SK-N-SH (cell line): ENCODE results near the gene TOP3B. TPM values are rescaled to one million over a fixed set of nuclear protein-coding genes. Genes with fewer than 3 reads are reported as not detected.

ENCODE experiments used
- CTCF ChIA-PET: fragments of 300-600, 350-600 bp; formaldehyde crosslinking; extraction: SDS; loops from one replicate; lab custom pipeline; 2021; lab: Yijun Ruan, JAX
- POLR2A ChIA-PET: fragments of 350-600 bp; sonication (Branson Sonifier 250); formaldehyde crosslinking; extraction: SDS; loops from one replicate; lab custom pipeline; 2020; ENCODE audit warnings: antibody characterized with exemption, inconsistent platforms; lab: Yijun Ruan, JAX
- DNase-seq: peaks from one replicate; pipeline ENCODE4 v3.0.0; 2012
- H2AFZ ChIP-seq: fragments of 200-600 bp; sonication (generic); 2 replicates; pipeline ENCODE4 v1.8.1; 2016; ENCODE audit warnings: antibody characterized with exemption, mild to moderate bottlenecking, low read depth
- H3F3A ChIP-seq: fragments of 200-600 bp; sonication (generic); replicated peaks from 2 replicates; pipeline ENCODE3; 2016; ENCODE audit warnings: antibody characterized with exemption, mild to moderate bottlenecking; ENCODE audit not compliant: insufficient read depth
- H3K27ac ChIP-seq, 2 experiments: fragments of 200-500 bp in 1 of 2; fragments of 200-600 bp in 1 of 2; sonication (Bioruptor generic) in 1 of 2; sonication (generic), shearing (Covaris generic) in 1 of 2; 2 replicates each; pipeline versions ENCODE4 v1.5.1 to v1.6.1; 2014 to 2016; ENCODE audit warnings: low read depth in 2 of 2, inconsistent platforms in 1 of 2, low read length in 1 of 2, mild to moderate bottlenecking in 1 of 2, mixed read lengths in 1 of 2
- H3K27me3 ChIP-seq: fragments of 200-600 bp; sonication (generic), shearing (Covaris generic); 2 replicates; pipeline ENCODE4 v1.6.1; 2016; ENCODE audit warnings: mixed run types; ENCODE audit not compliant: insufficient read depth
- H3K36me3 ChIP-seq, 2 experiments: fragments of 200-500 bp in 1 of 2; fragments of 200-600 bp in 1 of 2; sonication (Bioruptor generic) in 1 of 2; sonication (generic) in 1 of 2; replicated peaks in 1 of 2; 2 replicates each; pipeline versions ENCODE3 to v1.5.1; 2014 to 2016; ENCODE audit warnings: low read length in 1 of 2, mild to moderate bottlenecking in 1 of 2; ENCODE audit not compliant: insufficient read depth in 2 of 2, control insufficient read depth in 1 of 2
- H3K4me1 ChIP-seq, 2 experiments: fragments of 200-500 bp in 1 of 2; fragments of 200-600 bp in 1 of 2; sonication (Bioruptor generic) in 1 of 2; sonication (generic), shearing (Covaris generic) in 1 of 2; 2 replicates each; pipeline versions ENCODE4 v1.5.1 to v1.6.1; 2014 to 2016; ENCODE audit warnings: low read depth in 1 of 2, low read length in 1 of 2, mixed run types in 1 of 2; ENCODE audit not compliant: insufficient read depth in 2 of 2, control insufficient read depth in 1 of 2
- H3K4me2 ChIP-seq: fragments of 200-600 bp; sonication (generic), shearing (Covaris generic); 2 replicates; pipeline ENCODE4 v1.6.1; 2017; ENCODE audit warnings: mixed run types
- H3K4me3 ChIP-seq, 2 experiments: fragments of 200-500 bp in 1 of 2; fragments of 200-600 bp in 1 of 2; sonication (Bioruptor generic) in 1 of 2; sonication (generic), shearing (Covaris generic) in 1 of 2; 2 replicates each; pipeline versions ENCODE4 v1.5.1 to v1.8.1; 2014 to 2016; ENCODE audit warnings: low read depth in 2 of 2, inconsistent platforms in 1 of 2, low read length in 1 of 2, mild to moderate bottlenecking in 1 of 2, mixed read lengths in 1 of 2, moderate library complexity in 1 of 2
- H3K79me2 ChIP-seq: fragments of 200-600 bp; sonication (generic); 2 replicates; pipeline ENCODE4 v1.8.1; 2017; ENCODE audit warnings: mild to moderate bottlenecking; ENCODE audit not compliant: insufficient read depth
- H3K9ac ChIP-seq: fragments of 200-600 bp; sonication (generic); 2 replicates; pipeline ENCODE4 v1.6.1; 2017; ENCODE audit warnings: mixed run types
- H3K9me2 ChIP-seq: fragments of 200-600 bp; sonication (generic); 2 replicates; pipeline ENCODE4 v1.6.1; 2017; ENCODE audit warnings: mixed run types
- H3K9me3 ChIP-seq: fragments of 200-600 bp; sonication (generic); 2 replicates; pipeline ENCODE4 v1.6.1; 2017; ENCODE audit warnings: mixed run types, mild to moderate bottlenecking, moderate library complexity
- H4K20me1 ChIP-seq: fragments of 200-600 bp; sonication (generic); 2 replicates; pipeline ENCODE4 v1.6.1; 2017; ENCODE audit warnings: mild to moderate bottlenecking, mixed run types; ENCODE audit not compliant: insufficient read depth
- EP300 ChIP-seq, 2 experiments: IDR thresholded peaks; 2 replicates each; pipeline versions ENCODE4 v1.4.0 to v1.6.1; 2012; ENCODE audit warnings: borderline replicate concordance in 1 of 2, low read depth in 1 of 2, low read length in 1 of 2
- FOSL2 ChIP-seq: IDR thresholded peaks from 2 replicates; pipeline ENCODE4 v1.4.0; 2012; ENCODE audit warnings: low read depth, mild to moderate bottlenecking, moderate library complexity, borderline replicate concordance
- FOXJ3 ChIP-seq: sonication (generic); formaldehyde crosslinking; IDR thresholded peaks from 2 replicates; pipeline ENCODE4 v1.5.1; 2020; ENCODE audit warnings: mild to moderate bottlenecking, missing genetic modification reagents
- GABPA ChIP-seq: IDR thresholded peaks from 2 replicates; pipeline ENCODE4 v1.4.0; 2012; ENCODE audit warnings: low read depth, mild to moderate bottlenecking
- JUND ChIP-seq: IDR thresholded peaks from 2 replicates; pipeline ENCODE4 v1.4.0; 2012
- MEF2A ChIP-seq: IDR thresholded peaks from 2 replicates; pipeline ENCODE4 v1.4.0; 2012; ENCODE audit warnings: low read depth, borderline replicate concordance
- NFIC ChIP-seq: IDR thresholded peaks from 2 replicates; pipeline ENCODE4 v1.4.0; 2012; ENCODE audit warnings: borderline replicate concordance
- PBX3 ChIP-seq: IDR thresholded peaks from 2 replicates; pipeline ENCODE4; 2012
- POLR2AphosphoS5 ChIP-seq: IDR thresholded peaks from 2 replicates; pipeline ENCODE4 v1.6.1; 2012; ENCODE audit warnings: low read depth, low read length
- RAD21 ChIP-seq: IDR thresholded peaks from 2 replicates; pipeline ENCODE4 v1.6.1; 2012; ENCODE audit warnings: mild to moderate bottlenecking, low read length
- RCOR1 ChIP-seq: fragments of 150-350 bp; IDR thresholded peaks from 2 replicates; pipeline ENCODE4 v1.6.1; 2017; ENCODE audit warnings: antibody characterized with exemption, low read length
- RFX5 ChIP-seq: IDR thresholded peaks from 2 replicates; pipeline ENCODE4 v1.6.1; 2012; ENCODE audit warnings: mild to moderate bottlenecking, improper control_type of control experiment, low read length
- RXRA ChIP-seq: IDR thresholded peaks from 2 replicates; pipeline ENCODE4 v1.4.0; 2012; ENCODE audit warnings: low read depth, mild to moderate bottlenecking, borderline replicate concordance
- SIN3A ChIP-seq: IDR thresholded peaks from 2 replicates; pipeline ENCODE4 v1.6.1; 2012; ENCODE audit warnings: low read depth, mild to moderate bottlenecking, low read length, moderate library complexity, borderline replicate concordance
- TAF1 ChIP-seq: IDR thresholded peaks from 2 replicates; pipeline ENCODE4 v1.6.1; 2012; ENCODE audit warnings: low read depth, mild to moderate bottlenecking, low read length, moderate library complexity, borderline replicate concordance
- TCF12 ChIP-seq: IDR thresholded peaks from 2 replicates; pipeline ENCODE4 v1.4.0; 2012
- TEAD4 ChIP-seq: IDR thresholded peaks from 2 replicates; pipeline ENCODE4 v1.4.0; 2012; ENCODE audit warnings: mild to moderate bottlenecking, borderline replicate concordance; ENCODE audit not compliant: insufficient read depth
- USF1 ChIP-seq: IDR thresholded peaks from 2 replicates; pipeline ENCODE4 v1.4.0; 2012; ENCODE audit warnings: low read depth, borderline replicate concordance
- USF2 ChIP-seq: fragments of 150-350 bp; IDR thresholded peaks from 2 replicates; pipeline ENCODE4 v1.6.1; 2017; ENCODE audit warnings: antibody characterized with exemption, low read length, low read depth, borderline replicate concordance
- YY1 ChIP-seq: IDR thresholded peaks from 2 replicates; pipeline ENCODE4 v1.4.0; 2012; ENCODE audit warnings: low read depth, mild to moderate bottlenecking
- WGBS: methylation state at CpG from one replicate; pipeline ENCODE4 v1.1.6; 2017; ENCODE audit warnings: low lambda C conversion rate; 5-methylcytosine and 5-hydroxymethylcytosine counted together
- polyA plus RNA-seq, 3 experiments: library from polyadenylated mRNA; depleted of rRNA; stranded (reverse); fragments of >200 nt; gene quantifications; 2 replicates each; pipeline ENCODE4 v1.2.3, GENCODE V29; 2012

TOP3B gene
- polyA plus RNA-seq, 1 of the 3 experiments (the other 2 are of a cell fraction) = 14.4 TPM

GRCh38 chr22:21933413-21933812 lies 49.2 kb downstream of the TOP3B start:
- 93% methylated on average over 16 of the region's 23 CpGs for WGBS
- Histone ChIP-seq H3K9me2 (no peaks in the 10 kb centered on the region), H3K36me3 (peaks cover 43 to 56% of the 10 kb centered on the region in 2 experiments), H3K27ac (no peak overlapping the region), H3K79me2 (peaks cover 25% of the 10 kb centered on the region; the same call in 1 of the 2 replicates), H3K4me1 (peaks cover 9 to 10% of the 10 kb centered on the region in 2 experiments; a peak in 2 of 4 replicates), H2AFZ (no peak overlapping the region), H3K27me3 (no peaks in the 10 kb centered on the region), H3K4me2 (no peak overlapping the region), H3K9me3 (no peaks in the 10 kb centered on the region), H3F3A (peaks cover 7% of the 10 kb centered on the region), H3K9ac (no peak overlapping the region), H4K20me1 (no peaks in the 10 kb centered on the region), H3K4me3 (no peak overlapping the region)
- ChIA-PET CTCF (interaction anchor here (1.0 to 2.3 kb wide), 2 partner anchors 12 to 39 kb away, joined by 3 to 5 read pairs; no protein-coding TSS in a partner anchor), POLR2A (no interaction called here)
- no peak for DNase-seq
- no peak for TF ChIP-seq EP300 (IDR thresholded peaks at IDR 0.05; ENCODE audit: borderline replicate concordance in 1 of 2, low read depth in 1 of 2, low read length in 1 of 2)
- TF ChIP-seq TAF1 = no peak
- no peak for TF ChIP-seq RAD21
- no peak for TF ChIP-seq MEF2A
- TF ChIP-seq GABPA = no peak
- TF ChIP-seq NFIC = no peak
- TF ChIP-seq RFX5 = no peak
- TF ChIP-seq FOSL2 = no peak
- TF ChIP-seq TCF12 = no peak
- no peak for TF ChIP-seq SIN3A
- TF ChIP-seq FOXJ3 (CRISPR knock-in tag) = no peak
- no peak for TF ChIP-seq TEAD4
- no peak for TF ChIP-seq JUND
- TF ChIP-seq PBX3 = no peak
- TF ChIP-seq USF1 = no peak
- TF ChIP-seq YY1 = no peak
- no peak for TF ChIP-seq USF2
- TF ChIP-seq RXRA = no peak
- TF ChIP-seq RCOR1 = no peak
- TF ChIP-seq POLR2AphosphoS5 = no peak
